GM18858 (cell line): ENCODE results near the gene CAPRIN1.
"Not testable (repeated sequence)": the region's sequence is repeated elsewhere in the genome, so short reads cannot be mapped to it uniquely, and the experiment has no call there.

ENCODE experiments used
- ATAC-seq: cut with Tn5 transposase; IDR thresholded peaks from one replicate; pipeline ENCODE4 v1.9.1; 2021; ENCODE audit not compliant: unreplicated experiment

CAPRIN1 gene

DNA sequence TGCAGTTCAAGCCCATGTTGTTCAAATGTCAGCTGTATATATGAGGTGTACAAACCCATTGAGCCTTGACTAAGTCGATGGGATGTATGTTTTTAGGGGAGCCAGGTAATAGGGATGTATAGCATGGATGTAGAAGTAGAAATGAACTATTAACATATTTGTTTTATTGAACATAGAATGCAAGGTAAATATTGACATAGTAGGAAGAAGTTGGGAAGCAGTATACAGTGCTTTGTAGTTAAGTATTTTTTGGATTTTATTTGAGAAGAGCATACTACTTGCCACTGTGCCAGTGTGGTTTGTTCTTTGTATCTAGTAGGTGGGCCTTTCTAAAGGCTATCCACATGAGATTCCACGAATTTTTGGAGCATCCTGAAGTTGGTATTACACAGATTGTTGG lies 33.1 kb downstream of the CAPRIN1 start:
- no peak for ATAC-seq

DNA sequence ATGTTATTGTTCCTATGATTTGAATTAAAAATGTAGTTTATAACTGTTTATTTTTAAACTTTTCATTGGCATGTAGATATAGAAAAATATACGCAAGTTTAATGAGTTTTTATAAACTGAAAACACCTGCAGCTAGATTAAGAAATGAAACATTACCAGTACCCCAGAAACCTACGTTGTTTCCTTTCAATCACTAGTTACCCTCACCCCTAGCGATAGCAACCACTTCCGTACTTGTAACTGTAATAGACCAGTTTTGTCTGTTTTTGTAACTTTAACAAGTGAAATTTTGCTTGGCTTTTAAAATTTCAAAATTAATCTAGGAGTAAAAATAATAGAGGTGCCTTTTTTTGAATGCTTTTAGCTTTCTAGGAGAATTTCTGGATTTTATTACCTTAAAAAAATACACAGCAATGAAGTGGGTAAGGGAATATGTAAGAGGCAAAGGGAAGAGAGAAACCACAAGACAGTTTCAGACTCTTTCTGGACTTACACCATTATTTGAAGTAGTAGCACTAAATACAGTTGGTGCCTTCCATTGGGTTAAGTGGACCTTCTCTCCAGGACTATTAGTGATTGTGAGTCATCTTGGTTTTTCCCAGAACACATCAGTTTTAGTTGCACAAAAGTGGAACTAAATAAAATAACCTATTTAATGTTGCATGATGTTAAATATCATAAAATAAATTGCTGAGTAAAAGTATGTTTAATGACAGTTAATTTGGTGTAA lies 35.2 kb downstream of the CAPRIN1 start:
- ATAC-seq: peak; percentile 43

DNA sequence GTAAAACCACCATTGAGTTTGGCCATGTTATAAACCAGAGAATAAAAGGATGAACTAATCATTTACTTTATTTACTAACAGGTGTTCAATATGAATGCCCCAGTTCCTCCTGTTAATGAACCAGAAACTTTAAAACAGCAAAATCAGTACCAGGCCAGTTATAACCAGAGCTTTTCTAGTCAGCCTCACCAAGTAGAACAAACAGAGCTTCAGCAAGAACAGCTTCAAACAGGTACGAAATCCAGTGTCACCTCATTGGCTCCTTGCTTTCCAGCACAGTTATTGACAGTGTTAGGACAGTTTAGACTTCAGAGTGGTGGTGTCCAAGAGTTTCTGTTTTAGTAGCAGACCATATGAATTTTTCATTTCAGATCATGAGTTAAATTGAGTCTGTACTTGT lies 40.3 kb downstream of the CAPRIN1 start:
- no peak for ATAC-seq

DNA sequence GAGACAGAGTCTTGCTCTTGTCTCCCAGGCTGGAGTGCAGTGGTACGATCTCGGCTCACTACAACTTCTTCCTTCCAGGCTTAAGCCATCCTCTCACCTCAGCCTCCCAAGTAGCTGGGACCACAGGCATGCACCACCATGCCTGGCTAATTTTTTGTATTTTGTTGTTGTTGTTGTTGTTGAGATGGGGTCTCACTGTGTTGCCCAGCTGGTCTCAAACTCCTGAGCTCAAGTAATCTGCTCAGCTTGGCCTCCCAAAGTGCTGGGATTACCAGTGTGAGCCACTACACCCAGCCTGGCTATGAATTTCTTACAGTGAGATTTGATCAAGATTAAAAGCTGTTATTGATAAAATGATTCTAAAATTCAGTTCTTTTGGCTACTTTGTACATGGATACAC lies 43.4 kb downstream of the CAPRIN1 start:
- not testable (repeated sequence) for ATAC-seq

DNA sequence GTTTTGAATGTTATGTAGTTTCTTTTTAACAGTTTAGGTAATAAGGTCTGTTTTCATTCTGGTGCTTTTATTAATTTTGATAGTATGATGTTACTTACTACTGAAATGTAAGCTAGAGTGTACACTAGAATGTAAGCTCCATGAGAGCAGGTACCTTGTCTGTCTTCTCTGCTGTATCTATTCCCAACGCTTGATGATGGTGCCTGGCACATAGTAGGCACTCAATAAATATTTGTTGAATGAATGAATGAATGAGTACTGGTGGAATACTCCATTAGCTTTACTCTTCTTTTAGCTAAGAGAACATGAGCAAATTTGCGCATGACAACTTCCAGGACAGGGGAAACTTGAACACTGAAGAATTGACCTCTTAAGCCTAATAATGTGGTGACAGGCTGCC lies 47.3 kb downstream of the CAPRIN1 start:
- no peak for ATAC-seq

DNA sequence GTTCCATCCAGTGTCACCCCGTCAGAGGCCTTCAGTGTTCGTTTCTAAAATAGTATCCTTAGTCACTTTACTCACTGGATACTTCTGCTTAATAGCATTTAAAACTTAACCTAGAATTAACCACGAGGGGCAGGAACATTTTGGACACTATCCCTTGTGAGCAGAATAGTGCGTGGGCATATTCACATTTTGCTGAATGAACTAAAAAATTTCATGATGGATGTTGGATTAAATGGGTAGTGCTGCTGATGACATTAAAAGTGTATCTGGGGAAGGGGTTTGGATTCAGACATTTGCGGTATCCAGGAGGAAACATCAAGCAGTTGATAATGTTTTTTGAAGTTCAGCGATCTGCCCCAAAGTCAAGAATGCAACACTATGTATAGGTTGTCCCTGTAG lies 53.1 kb downstream of the CAPRIN1 start:
- no peak for ATAC-seq

DNA sequence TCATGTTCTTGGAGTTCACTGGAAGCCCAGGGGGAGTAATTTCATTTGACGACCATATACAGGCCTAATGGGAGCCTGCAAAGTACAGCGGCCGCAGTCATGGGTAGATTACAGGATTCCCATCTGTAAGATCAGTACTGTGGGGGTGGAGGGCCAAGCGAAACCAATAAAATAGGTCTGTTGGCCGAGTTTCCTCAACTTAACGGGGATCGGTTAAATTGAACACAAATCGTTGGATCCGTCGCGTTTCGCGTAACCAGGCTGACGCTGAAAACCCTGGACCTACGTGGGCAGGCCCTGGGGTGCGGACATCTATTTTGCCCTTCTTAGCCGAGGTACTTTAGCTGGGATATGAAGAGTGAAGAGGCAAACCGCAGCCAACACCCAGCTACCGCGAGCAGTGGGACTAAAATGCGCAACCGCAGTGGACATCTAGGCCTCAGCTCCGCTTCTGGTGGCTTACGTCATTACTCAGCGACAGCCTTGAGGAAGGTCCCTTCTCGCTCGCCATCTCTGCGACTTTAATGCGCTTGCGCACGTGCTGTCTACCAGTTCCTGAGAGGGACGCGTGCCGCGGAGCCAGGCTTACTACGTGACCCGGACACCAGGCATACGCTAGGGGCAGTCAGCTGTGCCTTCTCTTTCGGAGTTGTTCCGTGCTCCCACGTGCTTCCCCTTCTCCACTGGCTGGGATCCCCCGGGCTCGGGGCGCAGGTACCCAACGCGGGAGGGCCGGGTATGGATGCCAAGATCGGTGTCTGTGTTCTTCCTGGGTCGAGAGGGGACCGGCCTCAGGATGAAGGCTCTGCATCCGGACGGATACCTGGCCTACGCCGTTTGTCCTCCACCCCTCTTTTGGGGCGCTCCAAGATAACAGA lies 53.8 kb downstream of the CAPRIN1 start, which contains the start of gene NAT10:
TSS of gene NAT10 (plus strand) at position 551 of the 878 bp plus-strand sequence. CDS start 2,597 bp downstream, outside the sequence.
- ATAC-seq: peak; percentile 88

DNA sequence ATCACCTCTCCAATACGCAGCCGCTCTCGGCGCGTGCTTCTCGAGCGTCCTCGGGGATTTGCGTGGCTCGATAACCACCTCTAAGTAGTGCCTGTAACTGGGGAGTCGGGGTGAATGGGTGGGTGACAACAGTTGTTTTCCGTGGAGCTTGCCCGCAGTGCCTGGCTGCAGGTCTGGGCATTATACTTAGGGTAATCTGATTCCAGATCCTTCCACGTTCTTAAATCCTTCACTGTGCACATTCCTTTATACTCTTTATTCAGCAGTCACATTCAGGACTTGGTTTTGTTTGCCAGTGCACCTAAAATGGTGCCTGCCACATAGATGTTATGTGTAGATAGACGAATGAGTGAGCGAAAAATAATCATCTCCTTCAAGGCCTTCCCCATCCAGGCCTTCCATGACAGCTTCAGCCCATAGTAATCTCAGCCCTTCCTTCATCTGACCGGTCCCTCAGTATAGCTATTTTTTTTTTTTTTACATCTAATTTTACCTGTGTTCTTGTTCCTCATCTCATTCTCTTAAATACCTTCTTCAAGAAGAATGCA lies 54.5 kb downstream of the CAPRIN1 start:
- no peak for ATAC-seq

DNA sequence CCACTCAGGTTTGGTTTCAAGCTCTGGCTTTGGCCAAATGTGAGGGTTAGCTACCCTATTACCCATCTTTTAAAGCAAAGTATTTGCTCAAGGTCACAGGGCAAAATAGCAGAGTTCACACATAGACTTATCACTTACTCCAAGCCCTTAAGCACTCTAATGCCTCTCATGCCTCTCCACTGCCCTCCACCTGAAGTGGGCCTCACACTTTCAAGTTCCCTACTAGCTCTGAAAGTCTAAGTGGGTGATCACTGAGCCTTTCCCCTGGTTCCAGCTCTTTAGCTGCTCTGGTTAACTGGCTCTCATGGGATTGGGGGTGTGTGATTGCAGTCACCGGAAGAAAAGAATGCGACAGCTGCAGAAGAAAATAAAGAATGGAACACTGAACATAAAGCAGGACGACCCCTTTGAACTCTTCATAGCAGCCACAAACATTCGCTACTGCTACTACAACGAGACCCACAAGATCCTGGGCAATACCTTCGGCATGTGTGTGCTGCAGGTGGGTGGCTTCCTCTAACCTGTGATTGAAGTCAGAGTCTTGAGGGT lies 60.3 kb downstream of the CAPRIN1 start:
- no peak for ATAC-seq

DNA sequence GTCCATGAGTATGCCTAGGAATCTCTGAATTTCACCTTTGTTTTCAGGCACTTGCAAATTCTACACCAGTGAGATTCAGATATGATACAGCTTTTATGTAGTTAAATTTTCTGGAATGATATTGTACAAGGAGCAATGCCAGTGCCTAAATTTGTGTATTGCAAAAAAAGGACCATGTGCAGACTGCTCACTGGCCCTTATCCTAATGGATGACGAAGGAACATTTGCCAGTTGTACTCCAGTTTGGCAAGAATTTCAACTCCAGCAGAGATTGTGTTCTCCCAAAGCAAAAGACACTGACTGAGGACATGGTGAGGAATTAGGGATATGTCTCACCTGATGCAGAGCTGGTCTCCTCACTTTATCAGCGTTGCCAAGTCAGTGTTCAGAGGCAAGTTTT lies 62.5 kb downstream of the CAPRIN1 start:
- ATAC-seq: no peak

DNA sequence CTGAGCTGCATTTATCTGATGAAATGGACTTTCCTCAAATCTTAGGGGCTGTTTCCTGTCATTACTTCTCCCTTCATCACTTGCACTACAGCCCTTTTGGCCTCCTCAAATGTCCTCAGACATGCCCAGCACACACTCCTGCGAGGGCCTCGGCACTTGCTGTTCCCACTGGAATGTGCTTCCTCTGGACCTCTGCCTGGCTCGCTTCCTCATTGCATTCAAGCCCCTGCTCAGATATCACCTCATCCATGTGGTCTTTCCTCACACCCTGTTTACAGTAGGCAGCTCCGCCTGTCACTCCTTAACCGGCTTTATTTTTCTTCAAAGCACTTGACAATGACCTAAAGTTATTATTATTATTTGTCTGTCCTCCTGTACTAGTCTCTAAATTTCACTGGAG lies 62.9 kb downstream of the CAPRIN1 start:
- no peak for ATAC-seq

DNA sequence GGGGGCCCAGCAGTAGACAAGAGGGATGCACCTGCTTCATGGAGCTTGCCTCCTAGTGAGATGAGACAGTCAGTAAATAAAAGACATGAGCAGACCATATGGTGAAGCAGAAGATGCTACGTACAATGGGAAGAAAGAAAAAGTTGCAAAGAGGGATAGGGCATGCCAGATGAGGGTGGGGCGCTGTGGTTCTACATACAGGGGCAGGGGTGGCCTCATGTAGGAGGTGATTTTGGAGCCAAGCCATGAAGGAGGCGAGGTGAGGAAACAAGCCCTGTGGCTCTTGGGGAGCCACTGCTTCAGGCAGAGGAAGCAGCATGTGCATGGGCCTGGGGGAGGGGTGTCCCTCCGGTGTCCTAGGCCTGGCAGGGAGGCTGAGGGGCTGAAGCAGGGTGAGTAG lies 69.1 kb downstream of the CAPRIN1 start:
- ATAC-seq: no peak

DNA sequence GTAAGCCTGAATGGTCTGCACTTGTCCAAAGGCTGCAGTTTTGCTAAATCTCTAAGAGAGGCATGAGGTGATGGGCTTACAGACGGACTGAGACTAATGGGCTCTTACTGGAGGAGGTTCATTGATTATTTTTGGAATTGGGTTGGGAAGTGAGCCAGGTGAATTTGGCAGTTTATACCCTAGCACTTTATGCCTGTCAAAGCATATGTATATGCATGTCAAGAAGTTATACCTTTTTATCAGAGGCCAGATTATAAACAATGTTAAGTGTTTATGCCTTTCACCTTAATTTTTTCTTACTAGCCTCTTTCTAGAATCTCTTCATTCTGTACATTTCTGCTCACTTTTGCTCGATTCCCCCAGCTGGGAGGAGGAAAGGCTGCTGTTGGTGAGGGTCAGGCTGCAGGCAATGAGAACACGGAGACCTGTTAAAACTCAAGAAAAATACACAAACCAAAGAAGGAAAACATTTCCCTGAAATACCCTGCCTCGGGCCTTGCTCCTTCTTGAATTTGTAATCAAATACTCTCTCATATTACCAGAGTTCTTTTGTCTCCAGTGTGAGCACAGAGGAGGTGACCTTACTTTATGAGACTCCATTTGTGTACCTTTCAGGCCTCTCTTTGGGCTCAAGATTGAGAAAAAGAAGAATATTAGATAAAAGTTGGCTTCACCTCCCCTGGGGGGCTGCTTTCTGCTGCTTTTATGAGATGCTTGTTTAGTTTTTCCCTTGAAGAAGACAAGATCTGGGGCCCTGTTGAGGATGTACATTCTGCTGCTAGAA lies 73.5 kb downstream of the CAPRIN1 start:
- ATAC-seq: no peak

DNA sequence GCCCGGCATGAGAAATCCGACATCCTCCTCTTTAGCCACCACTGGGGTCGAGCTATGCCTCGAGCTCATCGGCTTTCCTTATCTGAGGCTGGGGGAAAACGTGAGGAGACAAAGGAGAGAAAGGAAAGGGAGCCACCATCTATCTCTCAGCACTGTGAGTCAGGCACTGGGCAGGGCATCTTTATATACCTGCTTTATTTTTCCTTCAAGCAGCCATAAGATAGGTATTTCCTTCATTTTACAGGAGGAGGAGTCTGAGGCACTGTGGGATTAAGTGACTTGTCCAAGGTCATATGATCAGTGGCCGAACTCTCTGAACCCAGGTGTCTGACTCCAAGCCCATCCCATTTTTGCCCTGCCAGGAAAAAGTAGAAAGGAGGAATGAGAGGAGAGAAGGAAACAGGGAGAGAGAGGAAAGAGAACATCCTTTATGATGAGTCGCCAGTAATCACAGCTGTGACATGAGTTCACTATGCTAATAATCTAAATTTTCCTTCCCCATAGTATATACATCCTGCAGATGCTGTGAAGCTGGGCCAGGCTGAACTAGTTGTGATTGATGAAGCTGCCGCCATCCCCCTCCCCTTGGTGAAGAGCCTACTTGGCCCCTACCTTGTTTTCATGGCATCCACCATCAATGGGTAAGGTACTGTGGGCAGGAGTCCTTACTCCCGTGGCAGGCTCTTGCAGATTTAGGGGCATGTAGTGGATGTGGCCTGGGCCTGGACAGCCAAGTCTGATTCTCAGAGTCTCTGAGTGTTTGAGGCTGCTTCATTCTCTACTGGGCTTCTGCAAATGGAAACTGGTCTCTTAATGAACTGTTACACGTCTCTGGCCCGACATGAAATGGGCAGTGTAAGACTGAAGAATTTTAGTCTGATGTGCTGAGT lies 75.7 kb downstream of the CAPRIN1 start:
- ATAC-seq: no peak

DNA sequence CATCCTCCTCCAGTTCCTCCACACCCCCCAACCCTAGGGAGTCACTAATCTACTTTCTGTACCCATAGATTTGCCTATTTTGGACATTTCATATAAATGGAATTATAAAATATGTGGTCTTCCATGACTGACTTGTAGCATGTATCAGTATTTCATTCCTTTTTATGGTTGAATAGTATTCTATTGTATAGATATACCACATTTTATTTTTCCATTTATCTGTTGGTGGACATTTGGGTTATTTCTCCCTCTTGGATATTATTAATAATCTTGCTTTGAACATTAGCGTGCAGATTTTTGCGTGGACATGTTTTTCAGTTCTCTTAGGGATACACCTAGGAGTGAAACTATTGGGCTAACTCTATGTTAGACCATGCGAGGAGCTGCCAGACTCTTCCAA lies 77.3 kb downstream of the CAPRIN1 start:
- no peak for ATAC-seq

DNA sequence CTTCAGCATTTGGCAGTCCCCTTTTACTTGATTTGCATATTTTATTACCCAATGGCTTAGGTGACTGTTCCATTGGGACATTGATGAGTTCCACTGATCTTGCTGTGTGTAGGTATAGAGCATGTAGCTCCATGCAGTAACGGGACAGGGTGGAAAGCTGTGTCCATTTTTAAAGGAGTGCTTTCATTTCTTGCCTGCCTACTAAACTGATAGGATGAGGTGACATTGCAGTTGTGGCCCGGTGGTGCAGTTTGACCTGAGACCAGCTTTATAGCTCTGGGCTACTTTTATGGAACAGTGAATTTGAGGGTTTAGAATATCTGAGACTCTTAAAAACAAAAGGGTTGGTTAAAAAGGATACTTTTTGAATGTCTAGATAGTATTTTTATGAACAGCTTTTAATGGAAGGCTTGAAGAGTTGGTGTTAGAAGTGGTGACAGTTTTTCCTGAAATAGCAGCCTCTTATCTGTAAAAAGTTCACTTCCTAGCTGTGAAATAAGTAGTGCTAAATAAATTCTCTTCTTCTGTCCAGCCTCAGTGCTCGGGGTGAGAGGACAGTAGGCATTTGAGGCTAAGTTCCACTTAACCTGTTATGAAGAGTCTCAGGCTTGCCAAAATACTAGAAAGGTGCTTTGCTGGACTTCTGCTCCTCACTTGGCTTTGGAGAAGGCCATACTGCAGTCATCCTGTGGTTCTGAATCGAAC lies 80.9 kb downstream of the CAPRIN1 start:
- no peak for ATAC-seq

DNA sequence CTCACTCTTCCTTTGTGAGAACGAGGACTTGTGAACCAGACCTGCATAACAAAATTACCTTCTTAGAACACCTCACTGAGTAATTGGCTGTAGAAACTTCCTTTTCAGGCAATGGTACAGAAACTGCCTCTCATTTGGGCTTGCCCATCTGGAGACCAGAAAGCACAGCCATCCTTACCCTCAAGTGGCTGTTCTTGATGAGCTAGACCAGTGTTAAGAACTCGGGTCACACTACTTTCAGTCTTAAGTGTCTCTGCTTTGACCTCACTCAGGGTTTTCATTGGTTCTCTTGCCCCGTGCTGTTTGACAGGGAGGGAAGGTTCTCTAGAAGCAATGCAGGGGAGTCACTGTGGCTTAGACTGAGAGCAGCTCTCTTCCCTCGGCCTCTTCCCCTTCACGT lies 83.2 kb downstream of the CAPRIN1 start:
- ATAC-seq: peak; percentile 57

DNA sequence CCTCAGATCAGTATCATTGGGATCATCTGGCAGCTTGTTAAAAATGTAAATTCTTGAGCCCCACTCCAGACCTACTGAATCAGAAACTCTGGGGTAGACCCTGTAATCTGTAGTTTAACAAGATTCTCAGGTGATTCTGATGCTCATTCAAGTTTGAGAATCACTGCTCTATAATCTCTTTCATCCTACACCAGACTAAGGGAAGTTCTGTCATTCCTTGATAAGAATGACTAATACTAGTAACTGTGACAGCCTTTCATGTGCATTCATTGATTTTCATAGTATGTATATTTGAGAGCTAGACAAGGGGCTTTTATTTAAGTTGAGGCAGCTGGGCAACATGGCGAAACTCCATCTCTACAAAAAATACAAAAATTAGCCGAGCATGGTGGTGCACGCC lies 83.9 kb downstream of the CAPRIN1 start:
- no peak for ATAC-seq

DNA sequence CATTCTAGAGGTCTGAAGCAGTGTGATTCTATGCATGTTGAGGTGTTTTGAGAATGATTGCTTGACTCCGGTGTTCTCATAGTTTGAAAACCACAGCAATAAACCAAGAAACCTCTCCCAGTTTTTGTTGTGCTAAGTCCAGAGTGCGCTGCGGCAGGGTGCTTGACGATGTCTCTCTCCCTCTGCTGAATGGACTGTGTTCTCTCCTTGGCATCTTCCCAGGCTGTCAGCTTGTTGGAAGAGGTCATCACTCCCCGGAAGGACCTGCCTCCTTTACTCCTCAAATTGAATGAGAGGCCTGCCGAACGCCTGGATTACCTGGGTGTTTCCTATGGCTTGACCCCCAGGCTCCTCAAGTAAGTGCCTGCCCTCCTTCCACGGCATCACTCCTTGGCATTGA lies 84.9 kb downstream of the CAPRIN1 start:
- ATAC-seq: no peak
